Hepatocyte (in vitro differentiated cells): ENCODE data around the gene TREML1. TPM values are rescaled to one million over a fixed set of nuclear protein-coding genes. Genes with fewer than 3 reads are reported as not detected.

Experiments used
- DNase-seq: peaks from one replicate; pipeline ENCODE4 v3.0.0-alpha.2; 2016; ENCODE audit warnings: low spot score
- H2AFZ ChIP-seq: fragments of 200-600 bp; sonication (generic); 2 replicates; pipeline ENCODE4 v1.6.0; 2016; ENCODE audit warnings: antibody characterized with exemption, mild to moderate bottlenecking
- H3K27ac ChIP-seq: fragments of 200-600 bp; sonication (generic); 2 replicates; pipeline ENCODE4 v1.5.1; 2016; ENCODE audit warnings: mild to moderate bottlenecking
- H3K27me3 ChIP-seq: fragments of 200-600 bp; sonication (generic); 2 replicates; pipeline ENCODE4 v1.6.1; 2016
- H3K36me3 ChIP-seq: fragments of 200-600 bp; sonication (generic); replicated peaks from 2 replicates; pipeline ENCODE4 v1.5.1; 2016; ENCODE audit warnings: low read depth; ENCODE audit not compliant: insufficient read depth
- H3K4me1 ChIP-seq: fragments of 200-600 bp; sonication (generic); 2 replicates; pipeline ENCODE4 v1.5.1; 2016; ENCODE audit warnings: mild to moderate bottlenecking, moderate library complexity; ENCODE audit not compliant: insufficient read depth
- H3K4me2 ChIP-seq: fragments of 200-600 bp; sonication (generic); 2 replicates; pipeline ENCODE4 v1.6.0; 2016
- H3K4me3 ChIP-seq: fragments of 200-600 bp; sonication (generic); 2 replicates; pipeline ENCODE4 v1.5.1; 2016; ENCODE audit warnings: mild to moderate bottlenecking
- H3K79me2 ChIP-seq: fragments of 200-600 bp; sonication (generic); 2 replicates; pipeline ENCODE4 v1.6.0; 2017; ENCODE audit warnings: mild to moderate bottlenecking
- H3K9me2 ChIP-seq: fragments of 200-600 bp; sonication (generic); replicated peaks from 2 replicates; pipeline ENCODE4 v1.6.0; 2017; ENCODE audit warnings: mild to moderate bottlenecking; ENCODE audit not compliant: insufficient read depth
- H3K9me3 ChIP-seq: fragments of 200-600 bp; sonication (generic); 2 replicates; pipeline ENCODE4 v1.5.1; 2016; ENCODE audit warnings: low read depth, mild to moderate bottlenecking
- H4K20me1 ChIP-seq: fragments of 200-600 bp; sonication (generic); 2 replicates; pipeline ENCODE4 v1.6.0; 2016; ENCODE audit warnings: mild to moderate bottlenecking; ENCODE audit not compliant: insufficient read depth, poor library complexity, severe bottlenecking
- EZH2 ChIP-seq: fragments of 200-600 bp; sonication (generic); IDR thresholded peaks from 2 replicates; pipeline ENCODE4 v1.6.1; 2016; ENCODE audit warnings: antibody characterized with exemption, mild to moderate bottlenecking, borderline replicate concordance
- EZH2phosphoT487 ChIP-seq: fragments of 200-600 bp; sonication (generic); IDR thresholded peaks from one replicate; pipeline ENCODE4 v1.6.1; 2018; ENCODE audit warnings: antibody characterized with exemption, mild to moderate bottlenecking, low read depth, moderate library complexity; ENCODE audit not compliant: unreplicated experiment, severe bottlenecking
- WGBS: methylation state at CpG from one replicate; pipeline ENCODE4 v1.1.6; 2016; ENCODE audit warnings: low lambda C conversion rate; ENCODE audit errors: missing lambda C conversion rate; 5-methylcytosine and 5-hydroxymethylcytosine counted together
- polyA plus RNA-seq: library from polyadenylated mRNA; unstranded; fragments of >200 nt; fragmentation: Nextera tagmentation; extraction: Ambion mirVana; gene quantifications from 2 replicates; pipeline ENCODE4 v1.2.1, GENCODE V29; 2016
- total RNA-seq: library from RNA; depleted of rRNA; stranded (reverse); fragments of >200 nt; gene quantifications from 2 replicates; pipeline ENCODE4 v1.2.3, GENCODE V29; 2014
- TF ChIP-seq, protein P1 (sequence below): fragments of 200-600 bp; sonication (generic); IDR thresholded peaks from 2 replicates; pipeline ENCODE4 v1.5.1; 2016; ENCODE audit warnings: antibody characterized with exemption, mild to moderate bottlenecking; ENCODE audit not compliant: poor library complexity

Gene TREML1
- total and polyA plus RNA-seq, 2 experiments from 2014 or later = not detected

DNA sequence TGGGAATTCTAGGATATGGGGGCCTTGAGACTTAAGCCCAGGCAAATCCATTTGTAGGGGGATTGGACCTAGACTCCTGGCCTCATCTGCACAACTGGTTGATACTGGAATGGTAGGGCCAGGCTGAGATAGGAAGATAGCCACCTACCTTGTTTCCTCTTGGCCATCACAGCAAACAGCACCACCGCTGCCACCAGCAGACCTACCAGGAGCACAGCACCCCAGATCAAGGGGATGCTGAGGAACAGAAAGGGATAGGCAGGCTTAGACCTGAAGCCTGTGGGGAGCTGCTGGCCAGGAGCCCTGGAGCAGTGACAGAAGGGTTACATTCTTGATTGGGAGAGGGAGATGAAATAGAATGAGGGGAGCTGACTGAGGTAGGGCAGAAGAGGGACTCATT lies 3.5 kb downstream of the TREML1 start:
- WGBS = 86% methylated on average over 1 of the region's 1 CpG
- no peaks in the 10 kb centered on the region for H3K27me3 ChIP-seq
- TF ChIP-seq EZH2 (no peak), EZH2phosphoT487 (no peak)
- TF ChIP-seq, protein P1, sequence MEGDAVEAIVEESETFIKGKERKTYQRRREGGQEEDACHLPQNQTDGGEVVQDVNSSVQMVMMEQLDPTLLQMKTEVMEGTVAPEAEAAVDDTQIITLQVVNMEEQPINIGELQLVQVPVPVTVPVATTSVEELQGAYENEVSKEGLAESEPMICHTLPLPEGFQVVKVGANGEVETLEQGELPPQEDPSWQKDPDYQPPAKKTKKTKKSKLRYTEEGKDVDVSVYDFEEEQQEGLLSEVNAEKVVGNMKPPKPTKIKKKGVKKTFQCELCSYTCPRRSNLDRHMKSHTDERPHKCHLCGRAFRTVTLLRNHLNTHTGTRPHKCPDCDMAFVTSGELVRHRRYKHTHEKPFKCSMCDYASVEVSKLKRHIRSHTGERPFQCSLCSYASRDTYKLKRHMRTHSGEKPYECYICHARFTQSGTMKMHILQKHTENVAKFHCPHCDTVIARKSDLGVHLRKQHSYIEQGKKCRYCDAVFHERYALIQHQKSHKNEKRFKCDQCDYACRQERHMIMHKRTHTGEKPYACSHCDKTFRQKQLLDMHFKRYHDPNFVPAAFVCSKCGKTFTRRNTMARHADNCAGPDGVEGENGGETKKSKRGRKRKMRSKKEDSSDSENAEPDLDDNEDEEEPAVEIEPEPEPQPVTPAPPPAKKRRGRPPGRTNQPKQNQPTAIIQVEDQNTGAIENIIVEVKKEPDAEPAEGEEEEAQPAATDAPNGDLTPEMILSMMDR = no peak
- H3K9me3 ChIP-seq = no peaks in the 10 kb centered on the region
- DNase-seq = no peak
- H3K4me2 ChIP-seq = no peak overlapping the region
- H3K27ac ChIP-seq = no peak overlapping the region
- H3K36me3 ChIP-seq = no peaks in the 10 kb centered on the region
- H3K4me3 ChIP-seq = no peak overlapping the region
- no peaks in the 10 kb centered on the region for H4K20me1 ChIP-seq
- no peak overlapping the region for H2AFZ ChIP-seq
- H3K9me2 ChIP-seq = no peaks in the 10 kb centered on the region
- H3K79me2 ChIP-seq = no peaks in the 10 kb centered on the region
- peaks cover 8% of the 10 kb centered on the region for H3K4me1 ChIP-seq

DNA sequence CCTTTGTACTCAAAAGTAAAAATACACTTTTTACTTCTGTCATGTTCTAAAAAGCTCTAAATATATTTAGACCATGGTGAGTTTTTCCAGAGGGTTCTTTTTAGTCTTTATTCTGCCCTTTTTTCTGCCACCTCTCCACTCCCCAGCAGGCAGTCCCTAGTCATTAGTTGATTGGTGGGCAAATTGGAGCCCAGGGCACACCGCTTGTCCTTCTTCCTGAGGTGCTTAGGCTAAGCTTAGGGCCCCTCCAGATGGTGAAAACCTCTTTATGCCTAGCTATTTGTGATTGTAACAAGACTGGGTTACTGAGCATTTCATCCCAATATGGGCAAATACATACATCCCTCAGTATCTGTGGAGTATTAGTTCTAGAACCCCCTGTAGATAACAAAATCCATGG lies 6.2 kb downstream of the TREML1 start:
- H3K4me2 ChIP-seq = no peak overlapping the region
- no peak for DNase-seq
- no peak overlapping the region for H3K27ac ChIP-seq
- no peaks in the 10 kb centered on the region for H3K4me1 ChIP-seq
- no peaks in the 10 kb centered on the region for H3K27me3 ChIP-seq
- 100% methylated on average over 1 of the region's 1 CpG for WGBS
- no peaks in the 10 kb centered on the region for H3K9me3 ChIP-seq
- no peaks in the 10 kb centered on the region for H3K36me3 ChIP-seq
- TF ChIP-seq EZH2 (no peak), EZH2phosphoT487 (no peak)
- TF ChIP-seq, protein P1 = no peak
- H3K9me2 ChIP-seq = no peaks in the 10 kb centered on the region
- H4K20me1 ChIP-seq = no peaks in the 10 kb centered on the region
- H3K4me3 ChIP-seq = no peak overlapping the region
- no peaks in the 10 kb centered on the region for H3K79me2 ChIP-seq
- no peak overlapping the region for H2AFZ ChIP-seq

DNA sequence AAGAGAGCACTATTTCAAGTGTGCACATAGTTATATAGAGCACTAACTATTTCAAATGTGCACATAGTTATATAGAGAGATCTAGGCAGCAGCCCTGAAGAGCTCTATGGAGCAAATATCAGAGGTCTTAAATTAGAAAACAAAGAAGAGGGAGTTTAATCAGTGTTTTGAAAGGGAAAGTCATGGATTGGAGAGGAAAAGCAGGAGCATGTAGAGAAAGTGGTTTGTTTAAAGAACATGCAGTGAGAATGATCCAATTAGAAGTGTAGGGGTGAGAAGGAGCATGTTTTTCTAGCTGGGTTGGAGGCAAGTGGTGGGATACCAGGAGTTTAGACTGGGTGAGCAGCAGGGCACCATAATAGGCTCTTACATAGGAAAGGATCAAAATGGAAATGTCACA lies 17.2 kb downstream of the TREML1 start:
- no peaks in the 10 kb centered on the region for H3K36me3 ChIP-seq
- no peak overlapping the region for H3K4me3 ChIP-seq
- no peak overlapping the region for H3K27ac ChIP-seq
- no peaks in the 10 kb centered on the region for H3K4me1 ChIP-seq
- no peaks in the 10 kb centered on the region for H3K9me2 ChIP-seq
- H3K9me3 ChIP-seq = no peaks in the 10 kb centered on the region
- no peak overlapping the region for H3K4me2 ChIP-seq
- DNase-seq = no peak
- H3K27me3 ChIP-seq = no peaks in the 10 kb centered on the region
- H4K20me1 ChIP-seq = no peaks in the 10 kb centered on the region
- no peak for TF ChIP-seq EZH2
- TF ChIP-seq EZH2phosphoT487 = no peak
- TF ChIP-seq, protein P1 = no peak
- H2AFZ ChIP-seq = no peak overlapping the region
- H3K79me2 ChIP-seq = no peaks in the 10 kb centered on the region

DNA sequence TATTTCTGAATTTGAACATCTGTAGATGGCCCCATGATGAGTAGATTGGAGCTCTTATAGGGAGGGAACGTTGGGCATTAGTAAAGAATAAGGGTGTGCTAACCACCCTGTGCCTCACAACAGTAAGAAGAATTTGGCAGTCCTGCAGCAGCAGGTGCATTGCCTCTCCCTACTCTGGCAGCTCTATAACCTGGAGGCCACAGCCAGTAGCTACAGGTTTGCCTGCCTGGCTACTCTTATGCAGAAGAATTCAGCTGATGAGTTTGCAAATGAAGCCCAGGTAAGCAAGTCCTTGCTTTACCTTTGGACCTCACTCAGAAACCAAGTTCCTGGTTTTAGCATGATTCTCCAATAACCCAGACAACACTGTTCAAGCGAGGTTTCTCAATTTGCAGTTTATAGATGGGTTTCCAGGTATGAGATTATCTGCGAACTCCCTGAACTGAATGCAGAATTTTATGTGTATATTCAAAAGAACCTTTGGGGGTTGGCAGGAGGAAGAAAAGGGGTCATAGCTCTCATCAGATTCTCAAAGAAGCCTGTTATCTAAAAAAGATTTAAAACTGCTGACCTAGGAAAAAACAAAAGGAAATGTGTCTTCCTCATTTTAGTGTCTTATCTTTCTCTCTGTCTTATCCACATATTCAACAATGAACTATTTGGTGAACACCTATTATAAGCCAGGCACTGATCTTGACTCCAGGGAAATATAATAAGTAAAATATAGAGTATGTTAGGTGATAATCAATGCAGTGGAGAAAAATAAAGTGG lies 18.9 kb downstream of the TREML1 start:
- no peaks in the 10 kb centered on the region for H3K36me3 ChIP-seq
- TF ChIP-seq, protein P1 = no peak
- TF ChIP-seq EZH2 (no peak), EZH2phosphoT487 (no peak)
- no peaks in the 10 kb centered on the region for H3K79me2 ChIP-seq
- no peaks in the 10 kb centered on the region for H3K27me3 ChIP-seq
- no peak for DNase-seq
- 86% methylated on average over 3 of the region's 3 CpGs for WGBS
- H3K27ac ChIP-seq = no peak overlapping the region
- H3K4me1 ChIP-seq = no peaks in the 10 kb centered on the region
- H3K4me2 ChIP-seq = no peak overlapping the region
- H4K20me1 ChIP-seq = no peaks in the 10 kb centered on the region
- H3K9me3 ChIP-seq = no peaks in the 10 kb centered on the region
- no peak overlapping the region for H3K4me3 ChIP-seq
- H2AFZ ChIP-seq = no peak overlapping the region
- H3K9me2 ChIP-seq = no peaks in the 10 kb centered on the region
